H9 (cell line): ENCODE measurements around the gene TLK2. TPM values are rescaled to one million over a fixed set of nuclear protein-coding genes. Genes with fewer than 3 reads are reported as not detected.
"Not testable (repeated sequence)": the region's sequence is repeated elsewhere in the genome, so short reads cannot be mapped to it uniquely, and the experiment has no call there.

Source experiments
- DNase-seq: peaks from one replicate; pipeline ENCODE4 v3.0.0-alpha.2; 2017
- H2AFZ ChIP-seq: one replicate; pipeline ENCODE4 v1.6.1; 2013; ENCODE audit warnings: mild to moderate bottlenecking, low read length, control low read depth, moderate library complexity
- H2AK5ac ChIP-seq: 2 replicates; pipeline ENCODE4 v1.6.1; 2013; ENCODE audit warnings: low read length, control low read depth, mixed read lengths; ENCODE audit not compliant: insufficient read length
- H2BK120ac ChIP-seq: one replicate; pipeline ENCODE4 v1.6.1; 2013; ENCODE audit warnings: low read depth, mild to moderate bottlenecking, low read length, control low read depth, inconsistent platforms; ENCODE audit not compliant: poor library complexity, severe bottlenecking
- H2BK12ac ChIP-seq: 2 replicates; pipeline ENCODE4 v1.6.1; 2013; ENCODE audit warnings: low read length, control low read depth, mixed read lengths, low read depth; ENCODE audit not compliant: insufficient read length
- H2BK15ac ChIP-seq: 2 replicates; pipeline ENCODE4 v1.6.1; 2013; ENCODE audit warnings: low read depth, low read length, control low read depth
- H2BK20ac ChIP-seq: one replicate; pipeline ENCODE4 v1.6.1; 2013; ENCODE audit warnings: low read depth, mild to moderate bottlenecking, low read length, control low read depth, inconsistent platforms; ENCODE audit not compliant: poor library complexity, severe bottlenecking
- H2BK5ac ChIP-seq: 2 replicates; pipeline ENCODE4 v1.6.1; 2013; ENCODE audit warnings: low read length, control low read depth, mixed read lengths; ENCODE audit not compliant: insufficient read length
- H3K14ac ChIP-seq: 2 replicates; pipeline ENCODE4 v1.6.1; 2013; ENCODE audit warnings: low read length, control low read depth; ENCODE audit not compliant: insufficient read depth
- H3K18ac ChIP-seq: 2 replicates; pipeline ENCODE4 v1.6.1; 2013; ENCODE audit warnings: low read depth, mild to moderate bottlenecking, mixed read lengths, low read length, control low read depth; ENCODE audit not compliant: insufficient read length
- H3K23ac ChIP-seq: 2 replicates; pipeline ENCODE4 v1.6.1; 2013; ENCODE audit warnings: low read length, control low read depth, mixed read lengths, low read depth; ENCODE audit not compliant: insufficient read length
- H3K23me2 ChIP-seq: 2 replicates; pipeline ENCODE4 v1.6.1; 2013; ENCODE audit warnings: low read depth, mild to moderate bottlenecking, mixed read lengths, low read length, control low read depth; ENCODE audit not compliant: insufficient read length, poor library complexity, severe bottlenecking
- H3K27ac ChIP-seq: 2 replicates; pipeline ENCODE4 v1.5.1; 2013; ENCODE audit warnings: low read length, control low read depth, mixed read lengths, low read depth; ENCODE audit not compliant: insufficient read length
- H3K27me3 ChIP-seq: 2 replicates; pipeline ENCODE4 v1.6.1; 2013; ENCODE audit warnings: low read length, control low read depth, inconsistent platforms; ENCODE audit not compliant: insufficient read depth
- H3K4ac ChIP-seq: 2 replicates; pipeline ENCODE4 v1.6.1; 2013; ENCODE audit warnings: low read depth, mild to moderate bottlenecking, control low read depth, inconsistent platforms, low read length, moderate library complexity
- H3K4me1 ChIP-seq: 2 replicates; pipeline ENCODE4 v1.6.1; 2013; ENCODE audit warnings: low read length, control low read depth, inconsistent platforms; ENCODE audit not compliant: insufficient read depth
- H3K4me2 ChIP-seq: 2 replicates; pipeline ENCODE4 v1.6.1; 2013; ENCODE audit warnings: low read length, control low read depth, mixed read lengths; ENCODE audit not compliant: insufficient read length, insufficient read depth
- H3K56ac ChIP-seq: 2 replicates; pipeline ENCODE4 v1.6.1; 2013; ENCODE audit warnings: low read depth, mild to moderate bottlenecking, mixed read lengths, low read length, control low read depth; ENCODE audit not compliant: insufficient read length
- H3K79me1 ChIP-seq: 2 replicates; pipeline ENCODE4 v1.6.1; 2013; ENCODE audit warnings: low read depth, mild to moderate bottlenecking, moderate library complexity, low read length, control low read depth, inconsistent platforms; ENCODE audit not compliant: insufficient read depth, poor library complexity, severe bottlenecking
- H3K79me2 ChIP-seq: 2 replicates; pipeline ENCODE4 v1.6.1; 2013; ENCODE audit warnings: low read length, control low read depth, inconsistent platforms; ENCODE audit not compliant: insufficient read depth
- H3K9ac ChIP-seq: 2 replicates; pipeline ENCODE4 v1.6.1; 2013; ENCODE audit warnings: low read length, control low read depth, mixed read lengths; ENCODE audit not compliant: insufficient read length; ENCODE audit errors: extremely low read depth
- H3K9me3 ChIP-seq: one replicate; pipeline ENCODE4 v1.6.1; 2013; ENCODE audit warnings: low read depth, low read length, inconsistent platforms; ENCODE audit not compliant: control insufficient read depth
- H3T11ph ChIP-seq: one replicate; pipeline ENCODE4 v1.6.1; 2013; ENCODE audit warnings: mild to moderate bottlenecking, low read length, control low read depth, inconsistent platforms
- H4K20me1 ChIP-seq: one replicate; pipeline ENCODE4 v1.6.1; 2013; ENCODE audit not compliant: control insufficient read depth, insufficient read length, insufficient read depth
- H4K5ac ChIP-seq: 2 replicates; pipeline ENCODE4 v1.6.1; 2013; ENCODE audit warnings: low read depth, mild to moderate bottlenecking, mixed read lengths, low read length, control low read depth; ENCODE audit not compliant: insufficient read length
- H4K8ac ChIP-seq: replicated peaks from 2 replicates; pipeline ENCODE4 v1.6.1; 2013; ENCODE audit warnings: low read length, control low read depth, mixed read lengths, low read depth; ENCODE audit not compliant: insufficient read length
- H4K91ac ChIP-seq: 2 replicates; pipeline ENCODE4 v1.6.1; 2013; ENCODE audit warnings: low read depth, mild to moderate bottlenecking, moderate library complexity, mixed read lengths, low read length, control low read depth; ENCODE audit not compliant: insufficient read length
- H3K27ac Mint-ChIP-seq, 3 experiments: 2 replicates in 2 of 3; 3 replicates in 1 of 3; pipeline ENCODE4 v1.8.0; 2020 to 2021; ENCODE audit warnings: mixed read lengths in 3 of 3, mild to moderate bottlenecking in 1 of 3, moderate library complexity in 1 of 3
- H3K27me3 Mint-ChIP-seq: 2 replicates; pipeline ENCODE4 v1.8.0; 2021; ENCODE audit warnings: low read depth, mild to moderate bottlenecking, moderate library complexity, mixed read lengths
- H3K36me3 Mint-ChIP-seq, 3 experiments: 2 replicates in 2 of 3; 3 replicates in 1 of 3; pipeline ENCODE4 v1.8.0; 2020 to 2021; ENCODE audit warnings: low read depth in 3 of 3, mixed read lengths in 3 of 3; ENCODE audit not compliant: insufficient read depth in 1 of 3
- H3K4me1 Mint-ChIP-seq, 2 experiments: 2 replicates each; pipeline ENCODE4 v1.8.0; 2020; ENCODE audit warnings: mixed read lengths in 2 of 2
- H3K4me3 Mint-ChIP-seq, 2 experiments: 2 replicates in 1 of 2; 3 replicates in 1 of 2; pipeline ENCODE4 v1.8.0; 2020 to 2021; ENCODE audit warnings: mild to moderate bottlenecking in 2 of 2, mixed read lengths in 2 of 2, moderate library complexity in 1 of 2
- H3K9me3 Mint-ChIP-seq, 2 experiments: 2 replicates in 1 of 2; 3 replicates in 1 of 2; pipeline ENCODE4 v1.8.0; 2020; ENCODE audit warnings: mild to moderate bottlenecking in 2 of 2, mixed read lengths in 2 of 2, moderate library complexity in 1 of 2
- CTCF ChIP-seq: fragments of 200-600 bp; sonication (generic); conservative IDR thresholded peaks from 3 replicates; pipeline ENCODE4 v1.8.0; 2021; ENCODE audit warnings: antibody characterized with exemption, mild to moderate bottlenecking
- WGBS: extraction: QIAGEN DNeasy Blood & Tissue Kit; methylation state at CpG from one replicate; pipeline ENCODE4 v1.1.7; 2013; ENCODE audit warnings: missing lambda C conversion rate, low lambda C conversion rate, mixed read lengths; ENCODE audit not compliant: insufficient read length; ENCODE audit errors: extremely low coverage; 5-methylcytosine and 5-hydroxymethylcytosine counted together
- total RNA-seq: library from RNA; stranded (reverse); gene quantifications from 2 replicates; pipeline ENCODE4 v1.2.1, GENCODE V29; 2021

TLK2 gene
- total RNA-seq, 1 experiment from 2014 or later: 63.7 TPM

DNA sequence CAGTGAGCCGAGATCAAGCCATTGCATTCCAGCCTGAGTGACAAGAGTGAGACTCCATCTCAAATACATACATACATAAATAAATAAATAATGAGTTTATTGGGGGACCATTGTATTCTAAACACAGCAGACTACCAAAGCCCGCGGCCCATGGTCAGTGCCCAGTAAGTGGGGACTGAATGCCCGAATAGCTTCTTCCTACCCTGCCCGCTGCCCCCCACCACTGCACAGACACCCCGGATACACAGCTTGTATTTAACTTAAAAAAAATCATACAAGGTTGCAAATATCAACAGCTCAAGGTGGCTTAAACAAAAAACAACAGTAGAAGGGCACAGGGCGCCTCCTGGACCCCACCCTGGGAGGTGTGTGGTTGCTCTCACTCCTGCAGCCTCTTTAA, 22.6 kb upstream of the TLK2 start:
- DNase-seq: no peak
- Histone ChIP-seq H3K4ac (no peak overlapping the region), H4K5ac (no peak overlapping the region), H2BK12ac (no peak overlapping the region), H3K14ac (no peak overlapping the region), H3K23me2 (no peaks in the 10 kb centered on the region), H3K9ac (no peak overlapping the region), H3K56ac (no peak overlapping the region), H3K27me3 (no peaks in the 10 kb centered on the region), H2AK5ac (no peak overlapping the region), H3K79me1 (no peaks in the 10 kb centered on the region), H3K27ac (no peak overlapping the region), H2BK5ac (no peak overlapping the region), H3K4me1 (no peaks in the 10 kb centered on the region), H4K8ac (no peak overlapping the region), H3K4me2 (no peak overlapping the region), H2BK20ac (no peak overlapping the region), H2BK15ac (no peak overlapping the region), H4K91ac (no peak overlapping the region), H4K20me1 (no peaks in the 10 kb centered on the region), H2BK120ac (no peak overlapping the region), H3K79me2 (no peaks in the 10 kb centered on the region), H3K18ac (no peak overlapping the region), H3K9me3 (no peaks in the 10 kb centered on the region), H2AFZ (no peak overlapping the region), H3T11ph (no peak overlapping the region), H3K23ac (no peak overlapping the region)
- no CpG with 5 or more reads among the region's 7 CpGs for WGBS
- Mint-ChIP-seq H3K27ac (no peak overlapping the region), H3K9me3 (no peaks in the 10 kb centered on the region; a peak in 1 of 5 replicates), H3K4me1 (no peaks in the 10 kb centered on the region), H3K27me3 (no peaks in the 10 kb centered on the region), H3K36me3 (peaks cover 0 to 4% (median 2%) of the 10 kb centered on the region in 3 experiments; a peak in 2 of 7 replicates), H3K4me3 (no peak overlapping the region)
- TF ChIP-seq CTCF: no peak

- not testable (repeated sequence) for H2BK15ac ChIP-seq, H3K27ac Mint-ChIP-seq, H3K4me2 ChIP-seq, DNase-seq, H4K8ac ChIP-seq, H3T11ph ChIP-seq, H4K91ac ChIP-seq, H2AK5ac ChIP-seq, H3K9me3 Mint-ChIP-seq, H3K56ac ChIP-seq, H3K23me2 ChIP-seq, H4K20me1 ChIP-seq, H3K9ac ChIP-seq, H3K14ac ChIP-seq, H3K79me1 ChIP-seq, H2BK5ac ChIP-seq, H3K27me3 Mint-ChIP-seq, H3K4me1 ChIP-seq, H3K23ac ChIP-seq, H4K5ac ChIP-seq, H3K27ac ChIP-seq, H2AFZ ChIP-seq, H3K4ac ChIP-seq, H2BK20ac ChIP-seq, H3K4me3 Mint-ChIP-seq, H3K18ac ChIP-seq, H3K9me3 ChIP-seq, H2BK120ac ChIP-seq, H3K36me3 Mint-ChIP-seq, H2BK12ac ChIP-seq, H3K27me3 ChIP-seq, H3K79me2 ChIP-seq
- H3K4me1 Mint-ChIP-seq: peaks cover 7 to 12% of the 10 kb centered on the region in 2 experiments
- WGBS: no CpG with 5 or more reads among the region's 10 CpGs
Observed at GRCh38 chr17:62458483-62458882, 20.1 kb upstream of the TLK2 start.
